Measurements from ENCODE around the gene MGMT. TPM values are rescaled to one million over a fixed set of nuclear protein-coding genes. Genes with fewer than 3 reads are reported as not detected.

MGMT gene
- total and polyA plus RNA-seq, 2 of the 4 experiments (the other 2 are of a cell fraction): 11.5 to 17.8 TPM

DNA sequence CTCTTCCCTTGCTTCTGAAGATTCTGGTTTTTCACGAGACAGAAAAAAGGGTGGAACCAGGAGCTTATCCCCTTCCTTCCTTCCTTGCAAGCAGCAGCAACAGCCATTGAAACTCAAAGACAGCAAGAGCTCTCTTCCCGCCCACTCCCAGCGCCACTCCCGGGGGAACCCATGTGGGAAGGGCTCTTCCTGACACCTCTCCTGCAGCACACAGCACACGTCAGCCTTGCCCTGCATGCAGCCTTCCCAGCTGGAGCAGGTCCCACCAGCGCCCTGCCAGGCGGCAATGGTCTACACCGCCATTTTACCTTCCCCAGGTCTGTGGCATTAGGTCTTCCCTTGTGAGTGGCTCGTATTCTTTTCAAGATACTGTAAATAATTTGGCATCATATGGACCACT, 161.8 kb downstream of the MGMT start:
- in situ Hi-C loops (cut with MboI; ENCODE audit: low sequenced_read_pairs): no loop called here

More for the DNA sequence above, 161.8 kb downstream of the MGMT start:
- Histone ChIP-seq H3K4me1 (ENCODE audit: control insufficient read depth, insufficient read depth, low read length) (peaks cover 7% of the 10 kb centered on the region; the same call in 1 of the 2 replicates), H3K56ac (ENCODE audit: extremely low read depth, insufficient read depth, low read length) (no peak overlapping the region), H4K91ac (ENCODE audit: insufficient read depth, low read depth, low read length) (no peak overlapping the region), H2AK9ac (replicated peaks; ENCODE audit: low read depth, low read length, poor library complexity) (no peak overlapping the region), H3K4me2 (ENCODE audit: low read depth, low read length) (no peak overlapping the region), H3K9ac (ENCODE audit: low read depth, low read length) (no peak overlapping the region), H3K23ac (ENCODE audit: low read depth, low read length) (no peak overlapping the region), H4K8ac (ENCODE audit: low read depth in 2 of 2, low read length in 2 of 2) (no peak overlapping the region), H2AFZ (replicated peaks; ENCODE audit: low read length, poor library complexity) (no peak overlapping the region), H3K4me3 (ENCODE audit: insufficient read depth, low read depth, low read length) (no peak overlapping the region), H3K9me3 (ENCODE audit: control insufficient read depth, insufficient read depth, low read length) (no peaks in the 10 kb centered on the region), H3K79me1 (ENCODE audit: low read depth in 1 of 2, low read length in 2 of 2) (no peaks in the 10 kb centered on the region; a peak in 1 of 4 replicates), H3K18ac (ENCODE audit: low read depth, low read length) (no peak overlapping the region), H3K9me1 (ENCODE audit: insufficient read depth, low read length) (no peaks in the 10 kb centered on the region; the same call in 1 of the 2 replicates), H3K4ac (ENCODE audit: low read depth, low read length) (no peak overlapping the region), H2BK5ac (ENCODE audit: low read depth, low read length, poor library complexity, severe bottlenecking) (no peak overlapping the region), H3K27ac (ENCODE audit: insufficient read depth, low read length) (no peak overlapping the region), H4K5ac (ENCODE audit: low read depth, low read length) (no peak overlapping the region), H2BK20ac (ENCODE audit: low read depth, low read length) (no peak overlapping the region), H2AK5ac (ENCODE audit: low read depth, low read length) (no peak overlapping the region), H3K27me3 (ENCODE audit: control insufficient read depth, insufficient read depth, low read length) (no peaks in the 10 kb centered on the region), H4K20me1 (ENCODE audit: insufficient read depth, low read length) (no peaks in the 10 kb centered on the region), H2BK120ac (ENCODE audit: low read depth, low read length) (no peak overlapping the region), H3K14ac (replicated peaks; ENCODE audit: low read depth, low read length) (no peak overlapping the region), H3K36me3 (ENCODE audit: control insufficient read depth, insufficient read depth, low read length) (no peaks in the 10 kb centered on the region), H2BK15ac (ENCODE audit: low read depth, low read length) (no peak overlapping the region)
- dilution Hi-C loops (cut with HindIII; ENCODE audit: low sequenced_read_pairs, unreplicated experiment) (no loop called here), intact Hi-C loops (cut with micrococcal nuclease) (no loop called here)
- no TSS peak for BruUV-seq (replicated peaks)
- TF ChIP-seq, protein P1, sequence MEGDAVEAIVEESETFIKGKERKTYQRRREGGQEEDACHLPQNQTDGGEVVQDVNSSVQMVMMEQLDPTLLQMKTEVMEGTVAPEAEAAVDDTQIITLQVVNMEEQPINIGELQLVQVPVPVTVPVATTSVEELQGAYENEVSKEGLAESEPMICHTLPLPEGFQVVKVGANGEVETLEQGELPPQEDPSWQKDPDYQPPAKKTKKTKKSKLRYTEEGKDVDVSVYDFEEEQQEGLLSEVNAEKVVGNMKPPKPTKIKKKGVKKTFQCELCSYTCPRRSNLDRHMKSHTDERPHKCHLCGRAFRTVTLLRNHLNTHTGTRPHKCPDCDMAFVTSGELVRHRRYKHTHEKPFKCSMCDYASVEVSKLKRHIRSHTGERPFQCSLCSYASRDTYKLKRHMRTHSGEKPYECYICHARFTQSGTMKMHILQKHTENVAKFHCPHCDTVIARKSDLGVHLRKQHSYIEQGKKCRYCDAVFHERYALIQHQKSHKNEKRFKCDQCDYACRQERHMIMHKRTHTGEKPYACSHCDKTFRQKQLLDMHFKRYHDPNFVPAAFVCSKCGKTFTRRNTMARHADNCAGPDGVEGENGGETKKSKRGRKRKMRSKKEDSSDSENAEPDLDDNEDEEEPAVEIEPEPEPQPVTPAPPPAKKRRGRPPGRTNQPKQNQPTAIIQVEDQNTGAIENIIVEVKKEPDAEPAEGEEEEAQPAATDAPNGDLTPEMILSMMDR (conservative IDR thresholded peaks at IDR 0.05; ENCODE audit: low read depth, low read length): no peak
- TF ChIP-seq, protein P2, sequence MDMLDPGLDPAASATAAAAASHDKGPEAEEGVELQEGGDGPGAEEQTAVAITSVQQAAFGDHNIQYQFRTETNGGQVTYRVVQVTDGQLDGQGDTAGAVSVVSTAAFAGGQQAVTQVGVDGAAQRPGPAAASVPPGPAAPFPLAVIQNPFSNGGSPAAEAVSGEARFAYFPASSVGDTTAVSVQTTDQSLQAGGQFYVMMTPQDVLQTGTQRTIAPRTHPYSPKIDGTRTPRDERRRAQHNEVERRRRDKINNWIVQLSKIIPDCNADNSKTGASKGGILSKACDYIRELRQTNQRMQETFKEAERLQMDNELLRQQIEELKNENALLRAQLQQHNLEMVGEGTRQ (IDR thresholded peaks at IDR 0.05; ENCODE audit: low read depth, low read length): no peak
- no peak for TF ChIP-seq POLR2A (IDR thresholded peaks at IDR 0.05; ENCODE audit: low read depth, low read length)
- no peak for TF ChIP-seq RCOR1 (IDR thresholded peaks at IDR 0.05; ENCODE audit: insufficient replicate concordance, low read length)
- no peak for TF ChIP-seq RAD21 (IDR thresholded peaks at IDR 0.05; ENCODE audit: low read length)
- no peak for TF ChIP-seq BHLHE40 (IDR thresholded peaks at IDR 0.05; ENCODE audit: low read depth, low read length)
- no peak for TF ChIP-seq RFX5 (IDR thresholded peaks at IDR 0.05; ENCODE audit: low read depth, low read length)
- no peak for TF ChIP-seq CEBPB (IDR thresholded peaks at IDR 0.05; ENCODE audit: low read depth, low read length)
- TF ChIP-seq FOS (IDR thresholded peaks at IDR 0.05; ENCODE audit: low read depth, low read length): no peak
- no peak for TF ChIP-seq MAFK (IDR thresholded peaks at IDR 0.05; ENCODE audit: low read depth, low read length)
- TF ChIP-seq NFE2L2 (IDR thresholded peaks at IDR 0.05; ENCODE audit: low read depth, low read length): no peak
- no peak for TF ChIP-seq SMC3 (IDR thresholded peaks at IDR 0.05; ENCODE audit: low read depth, low read length)
- TF ChIP-seq, protein P3, sequence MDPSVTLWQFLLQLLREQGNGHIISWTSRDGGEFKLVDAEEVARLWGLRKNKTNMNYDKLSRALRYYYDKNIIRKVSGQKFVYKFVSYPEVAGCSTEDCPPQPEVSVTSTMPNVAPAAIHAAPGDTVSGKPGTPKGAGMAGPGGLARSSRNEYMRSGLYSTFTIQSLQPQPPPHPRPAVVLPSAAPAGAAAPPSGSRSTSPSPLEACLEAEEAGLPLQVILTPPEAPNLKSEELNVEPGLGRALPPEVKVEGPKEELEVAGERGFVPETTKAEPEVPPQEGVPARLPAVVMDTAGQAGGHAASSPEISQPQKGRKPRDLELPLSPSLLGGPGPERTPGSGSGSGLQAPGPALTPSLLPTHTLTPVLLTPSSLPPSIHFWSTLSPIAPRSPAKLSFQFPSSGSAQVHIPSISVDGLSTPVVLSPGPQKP (IDR thresholded peaks at IDR 0.05; ENCODE audit: borderline replicate concordance, low read depth, low read length): no peak
- no peak for TF ChIP-seq CHD1 (IDR thresholded peaks at IDR 0.05; ENCODE audit: low read depth, low read length)
- TF ChIP-seq MAZ (IDR thresholded peaks at IDR 0.05; ENCODE audit: borderline replicate concordance, low read depth, low read length): no peak
- TF ChIP-seq MXI1 (IDR thresholded peaks at IDR 0.05; ENCODE audit: borderline replicate concordance, low read depth, low read length): no peak
- CTCF ChIA-PET: no interaction called here
- ATAC-seq (ENCODE audit: low read depth) (no peak), DNase-seq (no peak)
- WGBS, 2 experiments (ENCODE audit: extremely low coverage in 2 of 2, insufficient read length in 1 of 2): 90% methylated on average over 4 of the region's 9 CpGs; no CpG with 5 or more reads in 1 of the 2 experiments
- POLR2A ChIA-PET (ENCODE audit: unreplicated experiment): no interaction called here

All from IMR-90 (cell line).